Fibroblast of lung (primary cell): ENCODE data around the gene PRPH2.

Source experiments
- CTCF ChIP-seq, 2 donors: IDR thresholded peaks in 1 of 2; conservative IDR thresholded peaks in 1 of 2; 1 replicate in 1 of 2; 2 replicates in 1 of 2; pipeline ENCODE4 v1.5.1; 2011 to 2012; ENCODE audit warnings: low read length in 2 of 2, control low read depth in 1 of 2, inconsistent platforms in 1 of 2, low read depth in 1 of 2, mild to moderate bottlenecking in 1 of 2
- EZH2 ChIP-seq: IDR thresholded peaks from 2 replicates; pipeline ENCODE4 v1.5.1; 2012; ENCODE audit warnings: low read length, control low read depth, mild to moderate bottlenecking; ENCODE audit errors: missing control alignments

- no peak for TF ChIP-seq EZH2
- TF ChIP-seq CTCF (conservative IDR thresholded peaks at IDR 0.05 in 1 of 2, IDR thresholded peaks at IDR 0.05 in 1 of 2; ENCODE audit: low read depth in 1 of 2, low read length in 2 of 2) = no peak
Observed at GRCh38 chr6:42679358-42679757, 43.0 kb downstream of the PRPH2 start.
